Prostate gland (tissue), 2 donors: ENCODE data around the gene CYP2C18. TPM values are rescaled to one million over a fixed set of nuclear protein-coding genes. Genes with fewer than 3 reads are reported as not detected.

Experiments used
- total RNA-seq, 2 donors: library from RNA; depleted of rRNA; stranded (reverse); fragments of >200 nt; gene quantifications; one replicate each; pipeline ENCODE4 v1.1.0, GENCODE V29; 2016

Gene CYP2C18
- total RNA-seq, 2 donors from 2014 or later: not detected

Other genes starting within 250 kb of the CYP2C18 start
- 10 to 100 TPM in 1 of 2 donors, 1 to 10 TPM in 1; 9.8 to 18.4 TPM for gene HELLS, start 137.9 kb upstream of the CYP2C18 start, total RNA-seq
- gene CYP2C19, start 79.0 kb downstream of the CYP2C18 start, total RNA-seq: not detected